ENCODE data around the gene SLC37A2.
A peak's percentile ranks its signal among the peaks of the same experiment; 100 is the strongest.

Gene SLC37A2

DNA sequence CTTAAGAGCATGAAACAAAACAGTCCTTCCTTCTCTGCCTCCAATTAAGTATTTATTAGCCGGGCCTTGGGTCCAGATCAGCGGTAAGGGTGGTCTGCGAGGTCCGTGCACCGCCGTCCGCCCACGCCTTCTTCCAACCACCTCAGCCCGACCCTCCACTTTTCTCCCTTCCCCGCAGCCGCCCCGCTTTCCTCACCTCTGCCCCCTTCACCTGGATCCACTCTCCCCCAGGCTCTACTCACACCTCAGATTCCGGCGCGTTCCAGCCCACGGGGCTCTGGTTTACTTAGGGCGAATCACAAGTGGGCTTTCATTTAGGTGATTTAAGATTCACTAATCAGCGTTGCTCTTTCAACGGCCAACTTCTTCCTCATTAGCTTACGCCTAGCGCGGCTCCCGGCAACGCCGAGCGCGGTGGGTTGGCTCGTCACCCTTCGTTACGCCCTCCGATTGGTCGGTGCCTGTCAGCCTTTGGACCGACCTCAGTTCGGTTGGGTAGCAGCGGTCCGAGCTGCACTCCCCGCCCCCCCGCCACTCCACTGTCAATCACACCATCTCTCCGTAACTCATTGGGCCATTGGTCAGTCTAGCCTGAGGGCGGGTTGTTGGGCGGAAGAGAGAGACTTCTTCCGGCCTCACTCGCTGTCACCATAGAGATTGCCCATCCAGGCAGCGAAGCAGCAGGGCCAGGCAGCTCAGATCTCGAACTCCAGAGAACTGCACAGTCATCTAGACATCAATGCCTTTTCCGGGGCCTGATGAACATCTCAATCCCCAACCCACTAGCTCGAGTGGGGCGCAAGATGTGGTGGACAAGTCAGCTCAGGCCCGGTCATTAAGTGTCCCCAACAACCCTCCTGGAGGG lies 48.5 kb downstream of the SLC37A2 start, which contains the start of gene TMEM218:
TMEM218 (minus strand) TSS at position 284 of the 865 bp plus-strand sequence. CDS start 9,385 bp downstream, outside the sequence.
- DNase-seq, result peak; percentile 95

- DNase-seq, result no peak
Observed at GRCh38 chr11:125112208-125112604, 49.1 kb downstream of the SLC37A2 start.

- DNase-seq, result no peak
Observed at GRCh38 chr11:125114518-125114917, 51.4 kb downstream of the SLC37A2 start.

DNA sequence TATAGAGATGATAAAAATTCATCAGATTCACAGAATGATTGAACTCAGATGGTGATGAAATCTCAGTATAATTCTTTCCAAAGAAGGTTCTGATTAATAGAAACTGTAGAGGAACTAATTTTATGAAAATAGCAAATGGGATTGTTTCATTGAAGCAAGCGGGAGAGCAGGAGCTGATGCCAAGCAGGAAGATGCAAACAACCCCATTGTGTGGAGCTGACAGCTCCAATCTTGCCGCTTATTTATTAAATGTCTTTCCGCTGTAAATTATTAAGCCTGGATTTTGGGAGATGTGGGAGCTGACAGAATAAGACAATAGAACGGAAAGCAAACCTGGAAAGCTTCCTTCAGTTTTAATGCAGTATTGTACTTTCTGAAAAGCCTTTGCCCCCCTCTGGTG lies 54.3 kb downstream of the SLC37A2 start:
- DNase-seq, result no peak

DNA sequence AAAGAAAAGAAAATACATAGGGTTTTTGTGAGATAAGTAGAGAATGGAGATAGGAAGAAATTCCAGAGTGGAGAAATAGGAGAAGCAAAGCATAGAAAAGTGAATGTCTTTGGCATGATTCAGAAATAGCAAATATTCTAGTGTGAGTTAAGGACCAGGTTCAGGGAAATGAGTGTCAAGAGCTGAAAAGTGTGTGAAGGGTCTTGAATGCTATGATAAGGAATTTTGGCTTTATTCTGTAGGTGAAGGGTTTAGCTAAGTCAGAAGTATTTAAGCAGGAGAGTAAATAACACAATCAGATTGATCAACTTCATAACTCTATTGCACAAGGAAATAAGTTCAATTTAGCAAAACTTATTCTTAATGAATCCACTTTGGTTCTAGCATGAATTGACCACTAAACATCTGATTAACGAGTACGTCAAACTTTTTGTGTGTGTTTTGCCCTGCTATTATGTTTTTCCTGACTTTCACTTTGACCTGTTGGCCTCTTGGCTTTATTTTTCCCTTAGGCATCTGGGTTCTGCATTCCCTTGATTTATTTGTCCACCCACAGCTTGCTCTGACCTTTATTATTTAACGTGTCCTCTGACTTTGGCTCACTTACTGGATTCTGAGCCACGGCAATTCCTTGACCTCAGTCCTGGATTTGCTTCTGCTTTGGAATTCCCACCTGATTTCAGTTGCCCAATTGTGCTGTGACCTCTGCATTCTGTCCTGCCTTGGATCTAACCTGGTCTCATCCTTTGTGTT lies 60.3 kb downstream of the SLC37A2 start:
- no peak for DNase-seq

DNA sequence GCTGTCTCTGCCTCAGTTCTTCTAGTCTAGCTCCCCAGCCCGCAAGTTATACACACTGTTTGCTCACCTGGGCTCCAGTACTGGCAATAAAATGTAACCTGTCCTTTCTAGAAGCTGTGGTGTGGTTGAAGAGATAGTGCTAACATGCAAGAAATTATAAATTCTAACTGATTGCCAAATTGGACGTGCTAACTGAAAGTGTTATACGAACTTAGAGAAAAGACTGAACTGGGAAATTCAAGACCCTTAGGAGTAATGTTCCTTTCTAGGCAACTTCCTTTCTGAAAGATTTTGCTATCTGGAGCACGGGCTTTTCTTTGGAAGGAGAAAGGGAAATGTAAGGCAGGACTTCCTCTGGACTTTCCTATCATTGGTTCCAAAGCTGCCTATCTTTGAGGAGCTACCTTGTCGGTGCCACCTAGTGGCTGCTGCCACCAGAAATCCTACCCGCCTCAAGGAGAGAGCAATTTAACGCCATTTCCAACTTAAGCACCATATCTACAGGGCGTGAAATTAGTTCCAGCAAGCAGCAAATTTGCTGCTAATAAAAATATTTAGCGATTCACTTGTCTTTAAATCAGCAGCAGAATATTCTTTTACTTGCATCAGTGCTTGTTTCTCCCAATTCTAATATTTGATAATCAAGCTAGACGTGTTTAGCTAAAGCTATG lies 61.0 kb downstream of the SLC37A2 start:
- peak; percentile 48 for DNase-seq

GRCh38 chr11:125124618-125124992 lies 61.5 kb downstream of the SLC37A2 start:
- no peak for DNase-seq

GRCh38 chr11:125128450-125128849 lies 65.3 kb downstream of the SLC37A2 start:
- no peak for DNase-seq

DNA sequence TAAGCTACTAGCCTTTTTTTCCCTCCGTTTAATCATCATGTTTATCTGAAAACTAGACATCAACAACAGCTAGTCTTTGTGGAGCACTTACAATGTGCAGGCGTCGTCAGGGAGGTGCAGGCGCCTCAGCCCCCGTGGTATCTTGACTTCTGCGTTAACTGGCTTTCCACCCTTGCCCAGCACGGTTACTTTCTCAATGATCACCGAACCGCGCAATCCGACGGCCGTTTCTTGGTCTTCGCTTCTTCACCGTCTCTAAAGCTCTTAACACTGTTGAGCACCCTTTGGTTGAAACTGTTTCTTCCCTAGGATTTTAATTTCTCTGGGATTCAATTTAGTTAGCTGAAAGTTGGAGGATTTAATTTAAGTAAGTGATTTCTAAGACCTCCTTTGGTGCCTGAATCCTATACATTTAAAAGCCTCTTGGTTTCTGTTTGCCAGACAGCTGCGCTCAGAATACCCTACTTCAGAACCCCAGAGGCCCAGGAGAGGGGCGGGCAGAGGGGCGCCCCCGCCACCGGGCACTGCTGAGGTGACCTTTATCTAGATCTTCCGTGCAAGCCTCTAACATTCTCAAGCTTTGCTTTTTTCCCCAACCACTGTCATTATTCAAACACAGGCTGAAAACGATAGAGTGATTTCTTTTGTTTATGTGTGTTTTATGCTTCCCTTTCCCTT lies 66.3 kb downstream of the SLC37A2 start:
- DNase-seq, result no peak

GRCh38 chr11:125132071-125132470 lies 69.0 kb downstream of the SLC37A2 start:
- DNase-seq, result no peak

GRCh38 chr11:125132596-125132995 lies 69.5 kb downstream of the SLC37A2 start:
- DNase-seq, result no peak

DNA sequence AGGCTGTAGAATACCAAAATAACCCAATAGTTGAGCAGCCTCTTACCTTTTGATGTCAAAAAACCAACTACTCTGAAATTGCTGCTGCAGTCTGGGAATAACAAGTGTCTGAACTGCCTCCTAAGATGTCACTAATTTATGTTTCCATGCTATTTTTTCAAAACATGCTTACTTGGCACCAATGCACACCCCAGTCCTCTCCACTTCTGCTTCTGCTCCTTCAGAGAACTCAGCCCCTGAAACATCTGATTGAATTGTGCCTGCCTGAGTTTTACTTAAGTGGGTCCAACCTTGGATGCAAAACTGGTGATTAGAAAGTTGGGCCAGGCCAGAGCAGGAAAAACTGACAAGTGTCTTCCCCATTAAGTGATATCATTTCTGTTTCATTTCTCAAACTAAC lies 72.9 kb downstream of the SLC37A2 start:
- DNase-seq, result no peak

DNA sequence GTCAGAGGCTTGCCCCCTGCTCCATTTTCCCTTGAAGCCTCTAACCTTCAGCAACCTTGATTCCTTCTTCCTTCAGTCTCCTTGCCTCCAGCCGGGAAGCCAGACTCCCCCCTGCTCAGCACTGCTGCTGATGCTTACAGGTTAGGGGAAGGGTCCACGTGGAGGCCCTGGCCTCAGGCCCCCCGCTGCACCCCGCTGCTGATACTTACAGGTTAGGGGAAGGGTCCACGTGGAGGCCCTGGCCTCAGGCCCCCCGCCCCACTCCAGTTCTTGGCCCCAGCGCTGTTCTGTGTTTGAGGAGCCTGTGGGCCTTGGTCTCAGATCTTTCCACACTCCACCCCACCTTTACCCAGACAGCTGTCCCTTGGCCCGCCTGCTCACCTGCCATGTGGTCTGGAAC lies 75.9 kb downstream of the SLC37A2 start:
- DNase-seq, result no peak

GRCh38 chr11:125139778-125140177 lies 76.7 kb downstream of the SLC37A2 start:
- no peak for DNase-seq

Data from stimulated activated CD8-positive, alpha-beta memory T cell treated with anti-CD3 and anti-CD28 coated beads, Interleukin-4, amount 100 ng/mL, for 48 hours (primary cell).